OCI-LY3 (cell line): ENCODE data around the gene NOL4L.

Experiments
- EZH2phosphoT487 ChIP-seq: fragments of 200-600 bp; shearing (Covaris generic); IDR thresholded peaks from 2 replicates; pipeline ENCODE4 v1.6.1; 2018; ENCODE audit warnings: antibody characterized with exemption, mixed run types, low read depth
- TF ChIP-seq, protein P1 (sequence below): fragments of 200-600, 300-600 bp; sonication (generic); IDR thresholded peaks from 2 replicates; pipeline ENCODE4 v1.5.1; 2014; ENCODE audit warnings: antibody characterized with exemption, low read length, low read depth

- TF ChIP-seq, protein P1, sequence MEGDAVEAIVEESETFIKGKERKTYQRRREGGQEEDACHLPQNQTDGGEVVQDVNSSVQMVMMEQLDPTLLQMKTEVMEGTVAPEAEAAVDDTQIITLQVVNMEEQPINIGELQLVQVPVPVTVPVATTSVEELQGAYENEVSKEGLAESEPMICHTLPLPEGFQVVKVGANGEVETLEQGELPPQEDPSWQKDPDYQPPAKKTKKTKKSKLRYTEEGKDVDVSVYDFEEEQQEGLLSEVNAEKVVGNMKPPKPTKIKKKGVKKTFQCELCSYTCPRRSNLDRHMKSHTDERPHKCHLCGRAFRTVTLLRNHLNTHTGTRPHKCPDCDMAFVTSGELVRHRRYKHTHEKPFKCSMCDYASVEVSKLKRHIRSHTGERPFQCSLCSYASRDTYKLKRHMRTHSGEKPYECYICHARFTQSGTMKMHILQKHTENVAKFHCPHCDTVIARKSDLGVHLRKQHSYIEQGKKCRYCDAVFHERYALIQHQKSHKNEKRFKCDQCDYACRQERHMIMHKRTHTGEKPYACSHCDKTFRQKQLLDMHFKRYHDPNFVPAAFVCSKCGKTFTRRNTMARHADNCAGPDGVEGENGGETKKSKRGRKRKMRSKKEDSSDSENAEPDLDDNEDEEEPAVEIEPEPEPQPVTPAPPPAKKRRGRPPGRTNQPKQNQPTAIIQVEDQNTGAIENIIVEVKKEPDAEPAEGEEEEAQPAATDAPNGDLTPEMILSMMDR: no peak
- no peak for TF ChIP-seq EZH2phosphoT487
Measured at GRCh38 chr20:32472581-32473207, 112.4 kb downstream of the NOL4L start.
